Measurements from ENCODE around the gene ATP8B4. TPM values are rescaled to one million over a fixed set of nuclear protein-coding genes. Genes with fewer than 3 reads are reported as not detected.
"Not testable (repeated sequence)": the region's sequence is repeated elsewhere in the genome, so short reads cannot be mapped to it uniquely, and the experiment has no call there.

The ATP8B4 gene, protein sequence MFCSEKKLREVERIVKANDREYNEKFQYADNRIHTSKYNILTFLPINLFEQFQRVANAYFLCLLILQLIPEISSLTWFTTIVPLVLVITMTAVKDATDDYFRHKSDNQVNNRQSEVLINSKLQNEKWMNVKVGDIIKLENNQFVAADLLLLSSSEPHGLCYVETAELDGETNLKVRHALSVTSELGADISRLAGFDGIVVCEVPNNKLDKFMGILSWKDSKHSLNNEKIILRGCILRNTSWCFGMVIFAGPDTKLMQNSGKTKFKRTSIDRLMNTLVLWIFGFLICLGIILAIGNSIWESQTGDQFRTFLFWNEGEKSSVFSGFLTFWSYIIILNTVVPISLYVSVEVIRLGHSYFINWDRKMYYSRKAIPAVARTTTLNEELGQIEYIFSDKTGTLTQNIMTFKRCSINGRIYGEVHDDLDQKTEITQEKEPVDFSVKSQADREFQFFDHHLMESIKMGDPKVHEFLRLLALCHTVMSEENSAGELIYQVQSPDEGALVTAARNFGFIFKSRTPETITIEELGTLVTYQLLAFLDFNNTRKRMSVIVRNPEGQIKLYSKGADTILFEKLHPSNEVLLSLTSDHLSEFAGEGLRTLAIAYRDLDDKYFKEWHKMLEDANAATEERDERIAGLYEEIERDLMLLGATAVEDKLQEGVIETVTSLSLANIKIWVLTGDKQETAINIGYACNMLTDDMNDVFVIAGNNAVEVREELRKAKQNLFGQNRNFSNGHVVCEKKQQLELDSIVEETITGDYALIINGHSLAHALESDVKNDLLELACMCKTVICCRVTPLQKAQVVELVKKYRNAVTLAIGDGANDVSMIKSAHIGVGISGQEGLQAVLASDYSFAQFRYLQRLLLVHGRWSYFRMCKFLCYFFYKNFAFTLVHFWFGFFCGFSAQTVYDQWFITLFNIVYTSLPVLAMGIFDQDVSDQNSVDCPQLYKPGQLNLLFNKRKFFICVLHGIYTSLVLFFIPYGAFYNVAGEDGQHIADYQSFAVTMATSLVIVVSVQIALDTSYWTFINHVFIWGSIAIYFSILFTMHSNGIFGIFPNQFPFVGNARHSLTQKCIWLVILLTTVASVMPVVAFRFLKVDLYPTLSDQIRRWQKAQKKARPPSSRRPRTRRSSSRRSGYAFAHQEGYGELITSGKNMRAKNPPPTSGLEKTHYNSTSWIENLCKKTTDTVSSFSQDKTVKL
- 0.87 and 1.0 TPM in 2 replicates for total RNA-seq (2012; rRNA removed)

DNA sequence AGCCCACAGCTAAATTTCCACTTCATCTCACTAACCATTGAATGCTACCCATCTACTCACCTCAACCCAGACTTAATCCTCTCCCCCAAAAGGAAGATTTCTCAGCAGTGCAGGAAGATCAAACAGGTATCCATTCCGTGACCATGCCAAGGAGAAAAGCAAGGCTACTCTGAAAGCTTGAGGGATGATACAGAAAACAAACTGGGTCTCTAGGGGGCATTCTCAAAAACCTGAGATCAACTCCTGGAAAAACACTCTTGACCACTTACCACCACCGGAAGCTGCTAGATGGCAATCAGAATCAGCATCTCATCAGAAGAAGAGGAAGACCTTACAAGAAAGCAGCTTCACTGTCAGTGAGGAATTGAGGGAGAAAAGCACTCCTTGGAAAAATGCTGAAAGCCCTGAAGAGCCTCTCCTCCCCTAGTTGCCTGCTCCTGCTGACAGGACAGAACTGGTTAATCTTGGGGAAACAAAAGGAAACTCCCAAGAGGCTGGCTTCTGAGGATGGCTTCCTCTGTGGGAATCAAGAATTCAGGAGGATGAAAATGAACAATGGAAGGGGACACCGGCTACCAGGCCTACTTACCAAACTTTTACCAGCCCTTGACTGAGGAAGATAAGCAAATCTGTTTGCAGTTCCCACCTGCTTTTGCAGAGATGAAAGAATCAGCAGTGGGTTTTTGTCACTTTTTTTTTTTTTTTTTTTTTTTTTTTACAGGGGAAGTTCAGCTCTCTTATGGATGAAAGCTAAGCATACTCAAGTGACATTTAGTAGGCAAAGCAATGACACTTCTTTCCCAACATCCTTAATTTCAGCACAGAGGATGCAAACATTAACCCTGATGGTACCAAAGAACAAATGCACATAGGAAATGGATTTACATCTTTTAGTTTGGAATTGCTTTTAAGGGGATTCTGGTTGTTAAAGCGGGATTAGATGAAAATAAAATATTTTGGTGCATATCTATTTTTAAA lies at the start of gene ATP8B4:
Gene ATP8B4 (minus strand): TSS at position 171 of the 978 bp plus-strand sequence. CDS start 12,267 bp downstream, outside the sequence.
- Histone ChIP-seq H3K27me3 (ENCODE audit: control insufficient read depth, insufficient read depth, low read length) (no peaks in the 10 kb centered on the region), H3K4me2 (ENCODE audit: low read length) (no peak within 1 kb of the TSS), H3K36me3 (ENCODE audit: insufficient read depth, low read length) (no peaks in the 10 kb centered on the region), H3K9ac (ENCODE audit: low read depth, low read length) (no peak within 1 kb of the TSS), H3K4me3 (ENCODE audit: low read length) (no peak within 1 kb of the TSS), H3K4me1 (ENCODE audit: control insufficient read depth, insufficient read depth, low read length) (no peaks in the 10 kb centered on the region), H3K9me3 (replicated peaks; ENCODE audit: low read length) (no peaks in the 10 kb centered on the region)

DNA sequence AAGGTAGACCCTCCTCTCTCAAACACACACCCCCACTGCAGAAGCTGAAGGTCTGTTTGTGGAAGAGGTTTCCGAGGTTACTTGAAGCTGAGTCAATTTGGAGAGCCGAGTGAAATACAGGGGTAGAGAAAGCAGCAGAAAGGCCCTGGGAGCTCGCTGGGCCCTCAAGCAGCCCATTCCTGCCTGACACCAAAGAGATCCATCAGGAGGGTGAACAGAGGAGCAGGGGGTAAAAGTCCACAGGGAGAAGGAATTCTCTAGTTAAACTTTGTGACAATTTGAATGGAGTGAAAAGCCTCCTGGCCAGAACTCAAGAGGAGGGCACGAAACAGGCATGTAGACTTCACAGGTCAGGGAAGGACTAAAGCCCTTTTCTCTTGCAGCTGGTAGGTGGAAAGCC lies 49.3 kb upstream of the ATP8B4 start:
- H3K4me2 ChIP-seq (ENCODE audit: low read length), result no peak overlapping the region

DNA sequence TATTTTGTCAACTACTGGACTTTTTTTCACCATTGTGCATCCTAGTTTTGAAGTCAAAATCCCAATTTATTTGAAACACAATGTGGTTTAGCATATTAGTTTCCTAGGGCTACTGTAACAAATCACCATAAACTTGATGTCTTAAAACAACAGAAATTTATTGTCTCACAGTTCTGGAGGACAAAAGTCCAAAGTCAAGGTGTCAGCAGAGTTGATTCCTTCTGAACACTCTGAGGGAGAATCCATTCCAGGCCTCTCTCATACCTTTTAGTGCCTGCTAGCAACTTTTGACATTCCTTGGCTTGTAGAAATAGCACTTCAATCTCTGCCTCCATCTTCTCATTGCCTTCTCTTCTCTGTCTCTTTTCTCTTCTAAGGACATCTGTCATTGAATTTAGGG lies 48.1 kb upstream of the ATP8B4 start:
- H3K4me2 ChIP-seq (ENCODE audit: low read length), result no peak overlapping the region
- no peaks in the 10 kb centered on the region for H3K27me3 ChIP-seq (ENCODE audit: control insufficient read depth, insufficient read depth, low read length)
- H3K4me3 ChIP-seq (ENCODE audit: low read length), result no peak overlapping the region
- H3K36me3 ChIP-seq (ENCODE audit: insufficient read depth, low read length), result no peaks in the 10 kb centered on the region
- H3K4me1 ChIP-seq (ENCODE audit: control insufficient read depth, insufficient read depth, low read length), result peaks cover 25% of the 10 kb centered on the region
- H3K9ac ChIP-seq (ENCODE audit: low read depth, low read length), result no peak overlapping the region
- no peaks in the 10 kb centered on the region for H3K9me3 ChIP-seq (replicated peaks; ENCODE audit: low read length)

More for the DNA sequence above, 49.3 kb upstream of the ATP8B4 start:
- Histone ChIP-seq H3K9me3 (replicated peaks; ENCODE audit: low read length) (no peaks in the 10 kb centered on the region), H3K4me1 (ENCODE audit: control insufficient read depth, insufficient read depth, low read length) (peaks cover 25% of the 10 kb centered on the region), H3K36me3 (ENCODE audit: insufficient read depth, low read length) (no peaks in the 10 kb centered on the region), H3K4me3 (ENCODE audit: low read length) (no peak overlapping the region), H3K9ac (ENCODE audit: low read depth, low read length) (no peak overlapping the region), H3K27me3 (ENCODE audit: control insufficient read depth, insufficient read depth, low read length) (no peaks in the 10 kb centered on the region)

DNA sequence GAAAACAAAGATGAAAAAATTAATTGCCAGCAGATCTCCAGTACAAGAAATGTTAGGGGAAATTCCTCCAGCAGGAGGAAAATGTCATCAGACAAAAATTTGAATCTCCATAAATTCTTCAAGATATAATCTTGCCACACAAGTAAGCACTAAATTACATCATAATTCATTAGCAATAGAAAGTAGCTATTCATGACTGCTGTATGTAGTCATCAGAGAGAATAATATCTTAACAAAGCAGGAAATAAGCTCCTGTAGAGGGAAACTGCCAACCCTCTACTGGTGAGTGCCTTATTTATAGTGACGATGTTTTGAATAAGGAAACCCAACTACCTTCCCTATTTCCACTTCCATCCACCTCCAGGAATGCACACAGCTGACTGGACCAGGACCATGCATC lies 47.2 kb upstream of the ATP8B4 start:
- Histone ChIP-seq H3K9ac (ENCODE audit: low read depth, low read length) (no peak overlapping the region), H3K36me3 (ENCODE audit: insufficient read depth, low read length) (no peaks in the 10 kb centered on the region), H3K4me1 (ENCODE audit: control insufficient read depth, insufficient read depth, low read length) (peaks cover 25% of the 10 kb centered on the region), H3K4me2 (ENCODE audit: low read length) (peak overlapping the region; percentile 60), H3K4me3 (ENCODE audit: low read length) (no peak overlapping the region), H3K9me3 (replicated peaks; ENCODE audit: low read length) (no peaks in the 10 kb centered on the region), H3K27me3 (ENCODE audit: control insufficient read depth, insufficient read depth, low read length) (no peaks in the 10 kb centered on the region)

DNA sequence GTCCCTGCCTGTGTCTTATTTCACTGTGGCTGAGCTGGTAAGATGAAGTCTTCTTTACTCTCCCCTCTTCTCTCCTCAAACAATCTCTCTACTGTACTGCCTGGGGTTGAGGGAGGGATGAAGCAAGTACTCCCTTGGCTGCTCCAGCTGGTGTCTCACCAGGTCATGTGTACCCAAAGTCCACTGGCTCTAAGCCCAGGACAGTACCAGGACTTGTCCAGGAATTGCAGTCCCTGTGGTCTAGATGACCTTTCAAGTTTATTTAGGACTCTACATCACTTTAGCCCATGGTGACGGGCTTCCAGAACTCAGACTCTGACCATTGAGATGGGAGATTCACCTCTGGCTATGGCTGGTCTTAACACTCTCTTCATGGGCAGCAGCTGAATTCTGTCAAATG lies 45.4 kb upstream of the ATP8B4 start:
- Histone ChIP-seq H3K9ac (ENCODE audit: low read depth, low read length) (no peak overlapping the region), H3K4me3 (ENCODE audit: low read length) (no peak overlapping the region), H3K9me3 (replicated peaks; ENCODE audit: low read length) (no peaks in the 10 kb centered on the region), H3K36me3 (ENCODE audit: insufficient read depth, low read length) (no peaks in the 10 kb centered on the region), H3K4me2 (ENCODE audit: low read length) (no peak overlapping the region), H3K4me1 (ENCODE audit: control insufficient read depth, insufficient read depth, low read length) (peaks cover 25% of the 10 kb centered on the region), H3K27me3 (ENCODE audit: control insufficient read depth, insufficient read depth, low read length) (peaks cover 2% of the 10 kb centered on the region)

DNA sequence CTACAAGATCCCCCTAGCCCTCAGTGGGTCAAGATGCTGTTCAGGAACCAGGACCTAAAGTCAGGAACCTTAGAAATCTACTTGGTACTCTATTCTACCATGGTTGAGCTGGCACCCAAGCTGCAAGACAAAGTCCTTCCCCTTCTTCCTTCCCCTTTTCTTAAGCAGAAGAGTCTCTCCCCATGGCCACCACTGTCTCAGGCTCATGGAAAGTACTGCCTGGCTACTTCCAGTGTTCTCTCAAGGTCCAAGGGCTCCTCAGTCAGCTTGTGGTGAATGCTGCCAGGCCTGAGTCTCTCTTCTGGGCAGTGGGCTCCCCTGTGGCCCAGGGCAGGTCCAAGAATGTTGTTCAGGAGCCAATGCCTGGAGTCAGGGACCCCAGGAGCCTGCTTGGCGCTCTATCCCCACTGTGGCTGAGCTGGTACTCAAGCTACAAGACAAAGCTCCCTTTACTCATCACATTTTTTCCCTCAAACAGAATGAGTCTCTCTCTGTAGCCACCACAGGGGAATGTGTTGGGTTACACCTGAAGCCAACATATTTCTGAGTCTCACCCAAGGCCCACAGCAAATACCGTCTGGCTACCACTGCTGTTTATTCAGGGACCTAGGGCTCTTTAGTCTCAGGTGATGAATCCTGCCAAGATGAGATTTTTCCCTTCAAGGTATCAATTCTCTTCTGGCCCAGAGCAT lies 44.8 kb upstream of the ATP8B4 start:
- no peaks in the 10 kb centered on the region for H3K9me3 ChIP-seq (replicated peaks; ENCODE audit: low read length)
- H3K4me3 ChIP-seq (ENCODE audit: low read length), result no peak overlapping the region
- H3K36me3 ChIP-seq (ENCODE audit: insufficient read depth, low read length), result no peaks in the 10 kb centered on the region
- peaks cover 3% of the 10 kb centered on the region for H3K27me3 ChIP-seq (ENCODE audit: control insufficient read depth, insufficient read depth, low read length)
- no peak overlapping the region for H3K9ac ChIP-seq (ENCODE audit: low read depth, low read length)
- H3K4me2 ChIP-seq (ENCODE audit: low read length), result no peak overlapping the region
- H3K4me1 ChIP-seq (ENCODE audit: control insufficient read depth, insufficient read depth, low read length), result peaks cover 25% of the 10 kb centered on the region

DNA sequence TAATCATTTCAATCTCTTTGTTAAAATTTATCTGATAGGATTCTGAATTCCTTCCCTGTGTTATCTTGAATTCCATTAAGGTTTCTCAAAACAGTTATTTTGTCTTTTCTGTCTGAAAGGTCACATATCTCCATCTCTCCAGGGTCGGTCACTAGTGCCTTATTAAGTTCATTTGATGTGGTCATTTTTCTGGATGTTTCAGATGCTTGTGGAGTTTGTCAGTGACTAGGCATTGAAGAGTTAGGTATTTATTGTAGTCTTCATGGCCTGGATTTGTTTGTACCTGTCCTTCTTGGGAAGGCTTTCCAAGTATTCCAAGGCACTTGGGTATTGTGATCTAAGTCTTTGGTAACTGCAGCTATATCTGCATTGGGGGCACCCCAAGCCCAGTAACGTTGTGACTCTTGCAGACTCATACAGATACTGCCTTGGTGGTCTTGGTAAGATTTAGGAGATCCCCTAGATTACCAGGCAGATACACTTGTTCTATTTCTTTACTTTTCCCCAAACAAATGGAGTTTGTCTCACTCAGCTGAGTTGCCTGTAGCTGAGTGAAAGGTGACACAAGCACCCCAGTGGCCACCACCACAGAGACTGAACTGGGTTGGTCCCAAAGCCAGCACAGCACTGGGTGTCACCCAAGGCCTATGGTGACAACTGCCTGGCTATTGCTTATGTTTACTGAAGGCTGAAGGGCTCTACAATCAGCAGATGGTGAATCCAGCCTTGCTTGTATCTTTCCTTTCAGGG lies 44.1 kb upstream of the ATP8B4 start:
- H3K9me3 ChIP-seq (replicated peaks; ENCODE audit: low read length), result no peaks in the 10 kb centered on the region
- no peak overlapping the region for H3K4me3 ChIP-seq (ENCODE audit: low read length)
- no peaks in the 10 kb centered on the region for H3K36me3 ChIP-seq (ENCODE audit: insufficient read depth, low read length)
- no peak overlapping the region for H3K4me2 ChIP-seq (ENCODE audit: low read length)
- H3K4me1 ChIP-seq (ENCODE audit: control insufficient read depth, insufficient read depth, low read length), result peaks cover 25% of the 10 kb centered on the region
- H3K27me3 ChIP-seq (ENCODE audit: control insufficient read depth, insufficient read depth, low read length), result peaks cover 3% of the 10 kb centered on the region
- H3K9ac ChIP-seq (ENCODE audit: low read depth, low read length), result no peak overlapping the region

DNA sequence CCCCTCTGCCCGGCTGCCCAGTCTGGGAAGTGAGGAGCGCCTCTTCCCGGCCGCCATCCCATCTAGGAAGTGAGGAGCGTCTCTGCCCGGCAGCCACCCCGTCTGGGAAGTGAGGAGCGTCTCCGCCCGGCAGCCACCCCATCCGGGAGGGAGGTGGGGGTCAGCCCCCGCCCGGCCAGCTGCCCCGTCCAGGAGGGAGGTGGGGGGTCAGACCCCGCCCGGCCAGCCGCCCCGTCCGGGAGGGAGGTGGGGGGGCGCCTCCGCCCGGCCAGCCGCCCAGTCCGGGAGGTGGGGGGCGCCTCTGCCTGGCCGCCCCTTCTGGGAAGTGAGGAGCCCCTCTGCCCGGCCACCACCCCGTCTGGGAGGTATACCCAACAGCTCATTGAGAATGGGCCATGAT lies 39.2 kb upstream of the ATP8B4 start:
- not testable (repeated sequence) for H3K9me3 ChIP-seq (replicated peaks; ENCODE audit: low read length); H3K4me1 ChIP-seq (ENCODE audit: control insufficient read depth, insufficient read depth, low read length); H3K36me3 ChIP-seq (ENCODE audit: insufficient read depth, low read length); H3K9ac ChIP-seq (ENCODE audit: low read depth, low read length); H3K4me2 ChIP-seq (ENCODE audit: low read length); H3K4me3 ChIP-seq (ENCODE audit: low read length); H3K27me3 ChIP-seq (ENCODE audit: control insufficient read depth, insufficient read depth, low read length)

DNA sequence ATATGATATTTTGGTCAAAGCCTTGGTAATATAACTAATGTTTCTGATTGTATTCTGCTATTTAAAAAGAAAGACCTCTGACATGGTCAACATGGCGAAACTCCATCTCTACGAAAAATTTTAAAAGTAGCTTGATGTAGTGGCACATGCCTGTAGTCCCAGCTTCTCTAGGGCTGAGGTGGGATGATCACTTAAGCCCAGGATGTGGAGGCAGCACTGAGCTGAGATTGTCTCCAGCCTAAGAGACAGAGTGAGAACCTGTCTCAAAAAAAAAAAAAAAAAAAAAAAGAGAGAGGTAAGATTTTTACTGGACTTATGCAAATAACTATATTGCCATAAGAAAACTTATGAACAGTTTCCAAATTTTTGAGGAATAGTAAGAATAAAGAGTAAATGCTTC lies 32.4 kb upstream of the ATP8B4 start:
- Histone ChIP-seq H3K9me3 (replicated peaks; ENCODE audit: low read length) (no peaks in the 10 kb centered on the region), H3K4me2 (ENCODE audit: low read length) (no peak overlapping the region), H3K27me3 (ENCODE audit: control insufficient read depth, insufficient read depth, low read length) (no peaks in the 10 kb centered on the region), H3K36me3 (ENCODE audit: insufficient read depth, low read length) (no peaks in the 10 kb centered on the region), H3K9ac (ENCODE audit: low read depth, low read length) (no peak overlapping the region), H3K4me3 (ENCODE audit: low read length) (no peak overlapping the region), H3K4me1 (ENCODE audit: control insufficient read depth, insufficient read depth, low read length) (no peaks in the 10 kb centered on the region)

DNA sequence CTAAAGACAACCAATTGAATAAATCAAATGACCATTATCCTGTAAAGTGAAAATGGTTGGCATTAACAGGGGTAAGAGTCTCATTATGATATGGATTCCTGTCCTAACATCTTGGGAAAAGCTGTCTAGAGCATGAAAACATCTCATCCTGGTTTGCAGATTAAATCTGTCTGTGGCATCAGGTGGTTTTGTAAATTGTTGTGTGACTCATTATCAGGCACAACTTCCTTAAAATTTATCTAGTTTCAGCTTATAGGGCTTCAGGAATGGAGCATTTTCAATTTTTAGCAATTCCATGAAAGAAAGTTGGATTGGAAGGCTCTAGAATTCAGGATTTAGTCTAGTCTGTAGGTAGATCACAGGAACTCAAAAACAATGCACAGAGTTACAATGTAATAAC lies 31.8 kb upstream of the ATP8B4 start:
- Histone ChIP-seq H3K4me3 (ENCODE audit: low read length) (no peak overlapping the region), H3K4me1 (ENCODE audit: control insufficient read depth, insufficient read depth, low read length) (no peaks in the 10 kb centered on the region), H3K9me3 (replicated peaks; ENCODE audit: low read length) (no peaks in the 10 kb centered on the region), H3K9ac (ENCODE audit: low read depth, low read length) (no peak overlapping the region), H3K36me3 (ENCODE audit: insufficient read depth, low read length) (no peaks in the 10 kb centered on the region), H3K27me3 (ENCODE audit: control insufficient read depth, insufficient read depth, low read length) (no peaks in the 10 kb centered on the region), H3K4me2 (ENCODE audit: low read length) (no peak overlapping the region)
